ENCODE measurements around the gene ZNF469.

ZNF469 gene

DNA sequence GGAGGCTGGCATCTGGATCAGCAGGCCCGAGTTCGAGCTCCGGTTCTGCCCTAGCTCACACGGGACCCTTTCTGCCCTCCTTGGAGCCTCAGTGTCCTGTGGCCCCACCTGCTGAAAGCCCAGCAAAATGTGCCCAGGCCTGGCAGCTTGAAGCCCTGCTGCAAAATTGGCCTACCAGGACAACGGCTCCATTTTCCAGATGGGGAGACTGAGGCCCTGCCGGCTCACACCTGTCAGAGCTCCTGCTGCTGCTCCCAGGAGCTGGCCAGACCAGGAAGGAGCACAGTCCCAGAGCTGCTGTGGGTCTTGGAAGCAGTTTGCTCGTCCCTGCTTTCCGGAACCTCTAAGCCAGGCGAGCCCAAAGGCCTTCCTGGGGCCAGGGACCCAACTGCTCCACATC is 17.4 kb downstream of the ZNF469 start:
- Histone ChIP-seq H3K27ac (ENCODE audit: low read depth, low read length) (no peak overlapping the region), H3K4me3 (ENCODE audit: low read length) (no peak overlapping the region), H3K27me3 (ENCODE audit: control insufficient read depth, insufficient read depth, low read length) (peaks cover 2% of the 10 kb centered on the region), H3K36me3 (ENCODE audit: control insufficient read depth, insufficient read depth, low read length) (no peaks in the 10 kb centered on the region), H3K4me1 (ENCODE audit: control insufficient read depth, insufficient read depth, low read length) (no peaks in the 10 kb centered on the region), H3K9ac (ENCODE audit: low read length) (no peak overlapping the region)

DNA sequence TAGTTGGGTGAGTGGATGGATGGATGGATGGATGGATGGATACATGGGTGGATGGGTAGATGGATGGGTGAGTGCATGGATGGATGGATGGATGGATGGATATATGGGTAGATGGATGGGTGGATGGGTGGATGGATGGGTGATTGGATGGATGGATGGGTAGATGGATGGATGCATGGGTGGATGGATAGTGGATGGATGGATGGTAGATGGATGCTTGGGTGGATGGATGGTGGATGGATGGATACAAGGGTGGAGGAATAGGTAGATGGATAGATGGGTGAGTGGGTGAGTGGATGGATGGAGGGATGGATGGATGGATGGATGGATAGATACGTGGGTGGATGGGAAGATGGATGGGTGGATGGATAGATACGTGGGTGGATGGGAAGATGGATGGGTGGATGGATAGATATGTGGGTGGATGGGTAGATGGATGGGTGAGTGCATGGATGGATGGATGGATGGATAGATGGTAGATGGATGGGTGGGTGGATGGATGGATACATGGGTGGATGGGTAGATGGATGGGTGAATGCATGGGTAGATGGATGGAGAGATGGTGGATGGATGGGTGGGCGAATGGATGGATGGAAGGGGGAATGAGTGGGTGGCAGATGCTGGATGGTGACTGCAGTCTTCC is 19.0 kb downstream of the ZNF469 start:
- Histone ChIP-seq H3K27ac (ENCODE audit: low read depth, low read length) (no peak overlapping the region), H3K36me3 (ENCODE audit: control insufficient read depth, insufficient read depth, low read length) (no peaks in the 10 kb centered on the region), H3K4me1 (ENCODE audit: control insufficient read depth, insufficient read depth, low read length) (no peaks in the 10 kb centered on the region), H3K27me3 (ENCODE audit: control insufficient read depth, insufficient read depth, low read length) (peaks cover 2% of the 10 kb centered on the region), H3K9ac (ENCODE audit: low read length) (no peak overlapping the region), H3K4me3 (ENCODE audit: low read length) (no peak overlapping the region)

DNA sequence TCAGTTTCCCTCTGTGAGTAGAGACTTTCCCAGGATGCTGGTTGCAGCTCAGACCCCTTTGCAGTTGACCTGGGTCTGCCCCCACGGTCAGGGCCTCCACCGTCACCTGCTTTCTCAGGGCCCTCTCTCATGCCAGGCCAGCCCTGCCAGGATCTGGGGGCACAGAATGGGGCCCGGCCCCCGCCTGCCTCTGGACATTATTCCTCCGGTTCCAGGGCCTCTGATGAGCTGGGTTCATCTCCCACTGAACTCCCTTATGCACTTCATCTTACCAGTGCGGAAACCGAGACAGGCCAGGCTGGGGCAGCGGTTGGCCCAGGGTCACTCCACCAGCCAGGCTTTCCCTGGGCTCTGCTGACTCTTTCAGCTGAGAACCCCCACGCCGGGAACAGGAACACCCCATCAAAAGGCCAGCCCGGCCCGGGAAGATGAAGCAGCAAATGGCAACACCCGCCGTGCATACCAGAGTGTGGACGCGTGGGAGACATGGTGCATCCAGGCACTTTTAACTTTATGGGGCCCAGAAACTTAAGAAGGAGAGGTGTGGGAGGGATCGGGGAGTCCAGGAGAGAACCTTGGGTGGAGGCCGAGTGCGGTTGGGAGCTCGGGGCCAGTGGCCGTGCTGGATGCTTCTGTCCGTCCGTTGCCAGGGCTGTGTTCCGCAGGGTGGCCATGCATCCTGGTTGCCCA is 19.9 kb downstream of the ZNF469 start:
- H3K27ac ChIP-seq (ENCODE audit: low read depth, low read length): no peak overlapping the region
- H3K4me1 ChIP-seq (ENCODE audit: control insufficient read depth, insufficient read depth, low read length): no peaks in the 10 kb centered on the region
- H3K27me3 ChIP-seq (ENCODE audit: control insufficient read depth, insufficient read depth, low read length): no peaks in the 10 kb centered on the region
- H3K9ac ChIP-seq (ENCODE audit: low read length): no peak overlapping the region
- no peak overlapping the region for H3K4me3 ChIP-seq (ENCODE audit: low read length)
- no peaks in the 10 kb centered on the region for H3K36me3 ChIP-seq (ENCODE audit: control insufficient read depth, insufficient read depth, low read length)

DNA sequence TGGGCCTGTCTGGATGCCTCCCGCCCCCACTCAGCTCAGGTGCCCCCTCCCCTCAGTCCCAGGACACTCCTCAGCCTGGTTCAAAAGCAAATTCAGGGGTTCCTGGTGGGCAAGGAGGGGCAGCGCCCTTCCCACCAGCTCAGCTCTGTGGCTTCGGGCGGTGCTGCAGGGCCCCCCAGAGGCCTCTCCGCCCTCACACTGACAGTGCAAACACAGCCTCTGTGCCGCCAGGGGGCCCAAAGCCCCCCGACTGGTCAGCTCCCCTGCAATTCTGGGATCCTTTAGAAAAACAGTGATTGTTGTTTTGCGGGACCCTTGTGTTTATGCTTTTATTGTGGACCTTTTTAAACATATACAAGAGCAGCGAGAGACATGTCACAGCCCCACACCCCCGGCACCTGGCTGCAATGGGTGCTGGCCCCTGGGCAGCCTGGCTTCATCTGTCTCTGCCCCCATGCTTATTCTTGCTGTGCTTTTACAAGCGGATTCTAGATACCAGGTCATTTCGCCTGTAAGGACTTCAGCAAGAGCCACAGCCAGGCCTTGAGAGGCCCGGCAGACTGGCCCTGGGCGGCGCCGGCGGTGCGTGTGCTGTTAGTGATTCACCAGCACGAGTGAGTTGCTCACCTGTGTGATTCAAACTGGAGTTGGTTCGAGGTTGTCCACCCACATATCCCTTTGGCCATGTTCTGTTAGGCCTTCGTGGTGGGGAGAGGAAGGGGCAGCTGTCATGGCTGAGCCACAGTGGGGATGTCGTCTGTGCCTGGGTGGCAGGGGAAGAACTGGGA is 21.2 kb downstream of the ZNF469 start:
- Histone ChIP-seq H3K27ac (ENCODE audit: low read depth, low read length) (no peak overlapping the region), H3K9ac (ENCODE audit: low read length) (no peak overlapping the region), H3K27me3 (ENCODE audit: control insufficient read depth, insufficient read depth, low read length) (no peaks in the 10 kb centered on the region), H3K36me3 (ENCODE audit: control insufficient read depth, insufficient read depth, low read length) (no peaks in the 10 kb centered on the region), H3K4me3 (ENCODE audit: low read length) (no peak overlapping the region), H3K4me1 (ENCODE audit: control insufficient read depth, insufficient read depth, low read length) (no peaks in the 10 kb centered on the region)

DNA sequence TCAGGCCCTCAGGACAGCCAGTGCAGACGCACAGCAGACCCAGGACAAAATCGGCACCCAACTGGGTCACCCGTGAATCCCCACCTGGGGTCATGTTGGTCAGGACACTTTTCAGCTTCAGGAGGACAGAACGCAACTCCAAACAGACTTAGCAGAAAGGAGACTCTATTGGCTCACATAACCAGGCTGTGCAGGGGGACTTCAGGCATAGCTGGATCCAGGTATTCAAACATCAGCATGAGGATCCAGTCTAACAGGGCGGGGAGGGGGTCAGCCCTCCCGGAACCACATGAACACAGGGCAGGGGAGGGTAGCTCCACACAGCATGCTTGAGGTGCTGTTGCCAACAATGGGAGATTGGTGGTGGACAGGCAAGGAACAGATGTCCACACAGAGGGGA is 22.0 kb downstream of the ZNF469 start:
- no peak overlapping the region for H3K4me3 ChIP-seq (ENCODE audit: low read length)
- H3K36me3 ChIP-seq (ENCODE audit: control insufficient read depth, insufficient read depth, low read length): no peaks in the 10 kb centered on the region
- H3K9ac ChIP-seq (ENCODE audit: low read length): no peak overlapping the region
- no peak overlapping the region for H3K27ac ChIP-seq (ENCODE audit: low read depth, low read length)
- H3K4me1 ChIP-seq (ENCODE audit: control insufficient read depth, insufficient read depth, low read length): no peaks in the 10 kb centered on the region
- H3K27me3 ChIP-seq (ENCODE audit: control insufficient read depth, insufficient read depth, low read length): no peaks in the 10 kb centered on the region

DNA sequence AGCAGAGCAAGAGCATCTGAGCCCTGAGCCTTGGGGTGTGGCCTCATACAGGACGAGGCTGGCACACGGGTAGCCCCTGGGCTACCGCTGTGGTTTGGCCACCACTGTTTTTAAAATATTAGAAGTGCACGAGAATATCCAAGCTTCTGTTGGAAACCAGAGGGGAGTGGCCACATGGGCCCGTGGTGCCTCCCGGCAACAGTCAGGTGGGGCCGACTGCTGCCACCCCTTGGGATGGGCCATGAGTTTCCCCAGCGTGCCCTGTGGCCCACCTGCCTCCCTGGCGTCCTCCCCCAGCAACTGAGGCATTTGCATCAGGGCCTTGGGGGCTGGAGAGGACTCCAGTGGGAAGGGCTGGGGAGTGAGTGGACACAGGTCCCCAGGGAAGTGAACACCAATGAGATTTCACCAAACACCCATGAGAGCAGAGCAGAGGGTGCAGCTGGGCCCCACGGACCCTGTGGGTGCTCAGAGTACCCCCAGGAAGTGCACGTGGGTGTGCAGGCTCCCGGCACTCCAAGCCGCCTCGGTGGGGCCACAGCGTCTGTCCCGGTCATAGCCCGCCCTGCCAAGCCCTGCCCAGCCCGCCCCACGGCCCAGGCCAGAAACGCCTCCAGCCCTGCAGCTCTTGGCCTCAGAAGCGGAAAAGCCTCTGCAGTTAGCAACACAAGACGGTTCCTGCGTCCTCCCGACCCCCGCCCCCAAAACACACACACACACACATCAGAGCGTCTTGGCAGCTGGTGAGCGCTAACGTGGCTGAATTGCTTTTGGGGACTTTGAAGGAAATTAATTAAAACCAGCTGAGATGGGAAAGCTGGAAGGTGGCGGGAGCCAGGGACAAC is 22.7 kb downstream of the ZNF469 start:
- H3K27ac ChIP-seq (ENCODE audit: low read depth, low read length): no peak overlapping the region

DNA sequence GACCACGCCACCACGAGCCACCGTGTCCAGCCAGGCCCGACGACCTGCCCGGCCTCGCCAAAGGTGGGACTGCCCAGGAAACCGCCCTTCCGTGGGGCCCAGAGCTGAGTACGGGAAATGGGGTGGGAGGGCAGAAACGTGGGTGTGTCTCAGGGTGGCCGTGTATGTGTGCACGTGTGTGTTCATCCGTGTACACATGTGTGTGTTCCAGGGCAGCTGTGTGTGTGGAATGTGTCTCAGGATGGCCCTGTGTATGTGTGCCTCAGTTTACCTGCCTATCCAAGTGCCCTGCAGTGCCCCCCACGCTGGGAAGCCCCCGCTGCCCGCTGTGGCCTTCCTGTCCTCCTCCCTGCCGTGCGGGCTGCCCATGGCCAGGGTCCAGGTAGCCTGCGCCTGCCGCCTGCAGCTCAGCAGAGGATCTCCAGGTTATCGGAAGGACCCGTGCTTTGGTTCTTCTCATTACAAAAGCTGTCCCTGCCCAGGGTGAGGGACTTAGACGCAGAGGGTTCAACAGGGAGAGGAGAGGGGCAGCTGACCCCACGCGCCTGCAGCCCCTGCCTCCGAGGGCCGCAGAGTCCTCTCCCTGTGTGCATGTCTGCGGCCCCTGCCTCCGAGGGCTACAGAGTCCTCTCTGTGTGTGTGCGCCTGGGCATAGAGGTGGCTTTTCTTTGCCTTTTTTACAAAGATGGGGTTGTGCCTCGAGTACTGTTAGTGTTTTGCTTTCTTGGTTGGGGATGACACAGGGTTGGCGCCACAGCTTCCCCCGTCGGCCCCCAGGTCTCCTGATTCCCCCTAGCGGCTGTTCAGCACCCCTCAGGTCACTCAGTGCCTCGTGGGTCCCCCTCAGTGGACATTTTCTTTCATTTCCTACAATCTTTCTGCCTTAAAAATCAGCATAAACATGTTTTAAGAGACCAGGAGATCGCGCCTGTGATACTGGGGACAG is 23.6 kb downstream of the ZNF469 start:
- Histone ChIP-seq H3K27me3 (ENCODE audit: control insufficient read depth, insufficient read depth, low read length) (no peaks in the 10 kb centered on the region), H3K27ac (ENCODE audit: low read depth, low read length) (no peak overlapping the region), H3K4me3 (ENCODE audit: low read length) (no peak overlapping the region), H3K4me1 (ENCODE audit: control insufficient read depth, insufficient read depth, low read length) (no peaks in the 10 kb centered on the region), H3K9ac (ENCODE audit: low read length) (no peak overlapping the region), H3K36me3 (ENCODE audit: control insufficient read depth, insufficient read depth, low read length) (no peaks in the 10 kb centered on the region)

More for the DNA sequence above, 22.7 kb downstream of the ZNF469 start:
- Histone ChIP-seq H3K4me1 (ENCODE audit: control insufficient read depth, insufficient read depth, low read length) (no peaks in the 10 kb centered on the region), H3K27me3 (ENCODE audit: control insufficient read depth, insufficient read depth, low read length) (no peaks in the 10 kb centered on the region), H3K36me3 (ENCODE audit: control insufficient read depth, insufficient read depth, low read length) (no peaks in the 10 kb centered on the region), H3K9ac (ENCODE audit: low read length) (no peak overlapping the region), H3K4me3 (ENCODE audit: low read length) (no peak overlapping the region)

DNA sequence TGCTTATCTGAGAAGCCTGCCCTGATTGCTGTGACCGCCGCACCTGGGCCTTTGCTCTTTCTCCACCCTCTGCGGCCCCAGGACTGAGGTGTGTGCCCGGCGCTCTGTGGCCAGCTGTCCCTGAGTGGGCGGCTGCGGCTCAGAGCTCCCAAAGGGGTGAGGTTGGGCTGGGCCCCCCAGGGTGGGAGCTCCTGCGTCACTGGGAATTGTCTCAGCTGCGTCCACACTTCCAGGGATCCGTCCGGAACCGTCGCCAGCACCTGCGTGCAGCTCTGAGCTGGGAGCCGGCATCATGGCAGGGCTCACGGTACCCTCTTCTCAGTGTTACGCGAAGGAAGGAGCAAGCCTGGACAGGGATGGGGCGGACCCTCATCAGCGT is 24.3 kb downstream of the ZNF469 start:
- no peaks in the 10 kb centered on the region for H3K4me1 ChIP-seq (ENCODE audit: control insufficient read depth, insufficient read depth, low read length)
- H3K9ac ChIP-seq (ENCODE audit: low read length): no peak overlapping the region

DNA sequence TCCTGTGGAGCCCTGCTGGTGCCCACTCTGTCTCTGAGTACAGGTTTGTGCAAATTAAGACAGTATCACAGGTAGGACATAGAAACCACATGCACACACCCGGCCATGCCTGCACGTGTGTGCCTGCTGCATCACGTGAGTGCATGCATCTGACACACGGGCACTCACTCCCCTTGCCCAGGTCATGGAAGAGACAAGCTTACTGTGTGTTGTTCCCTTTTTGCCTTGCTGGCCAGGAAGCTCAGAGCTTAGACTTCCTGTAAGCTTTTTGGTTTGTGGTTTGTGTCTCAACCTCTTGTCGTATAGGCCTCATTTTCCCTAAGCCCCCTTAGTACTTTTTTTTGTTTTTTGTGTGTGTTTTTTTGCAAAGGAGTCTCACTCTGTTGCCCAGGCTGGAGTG is 25.0 kb downstream of the ZNF469 start:
- Histone ChIP-seq H3K9ac (ENCODE audit: low read length) (no peak overlapping the region), H3K27me3 (ENCODE audit: control insufficient read depth, insufficient read depth, low read length) (no peaks in the 10 kb centered on the region), H3K27ac (ENCODE audit: low read depth, low read length) (no peak overlapping the region), H3K4me1 (ENCODE audit: control insufficient read depth, insufficient read depth, low read length) (no peaks in the 10 kb centered on the region), H3K36me3 (ENCODE audit: control insufficient read depth, insufficient read depth, low read length) (no peaks in the 10 kb centered on the region), H3K4me3 (ENCODE audit: low read length) (no peak overlapping the region)

More for the DNA sequence above, 24.3 kb downstream of the ZNF469 start:
- Histone ChIP-seq H3K27ac (ENCODE audit: low read depth, low read length) (no peak overlapping the region), H3K4me3 (ENCODE audit: low read length) (no peak overlapping the region), H3K36me3 (ENCODE audit: control insufficient read depth, insufficient read depth, low read length) (no peaks in the 10 kb centered on the region), H3K27me3 (ENCODE audit: control insufficient read depth, insufficient read depth, low read length) (no peaks in the 10 kb centered on the region)

DNA sequence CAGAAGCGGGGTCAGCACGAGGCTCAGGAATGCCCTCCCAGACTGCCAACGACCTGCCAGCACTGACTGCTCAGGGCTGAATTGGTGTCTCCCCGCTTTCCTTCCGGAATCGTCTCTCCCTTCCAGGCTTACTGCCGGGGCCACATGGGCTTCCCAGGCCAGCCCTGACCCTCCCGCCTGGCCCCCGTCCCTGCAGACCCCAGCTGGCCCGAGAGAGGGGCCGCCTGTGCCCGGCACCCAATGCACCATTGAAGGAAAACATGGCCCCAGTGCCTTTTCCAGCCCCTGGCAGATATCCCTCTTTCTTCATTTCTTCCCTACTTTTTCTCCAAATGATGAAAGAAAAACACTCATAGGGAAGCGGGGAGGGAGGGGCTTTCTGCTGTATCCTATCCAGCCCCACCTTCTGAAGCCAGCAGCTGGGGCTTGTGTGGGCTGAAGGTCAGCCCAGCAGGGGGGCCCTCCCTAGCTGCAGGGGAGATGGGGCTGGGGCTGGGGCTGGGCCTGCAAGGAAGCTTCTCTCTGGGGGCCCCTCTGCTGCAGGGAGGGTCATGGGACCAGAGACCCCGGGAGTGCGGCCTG is 25.9 kb downstream of the ZNF469 start:
- Histone ChIP-seq H3K27ac (ENCODE audit: low read depth, low read length) (no peak overlapping the region), H3K4me3 (ENCODE audit: low read length) (no peak overlapping the region), H3K9ac (ENCODE audit: low read length) (no peak overlapping the region), H3K4me1 (ENCODE audit: control insufficient read depth, insufficient read depth, low read length) (no peaks in the 10 kb centered on the region), H3K27me3 (ENCODE audit: control insufficient read depth, insufficient read depth, low read length) (no peaks in the 10 kb centered on the region), H3K36me3 (ENCODE audit: control insufficient read depth, insufficient read depth, low read length) (no peaks in the 10 kb centered on the region)
